Posterior vena cava (tissue), 2 donors: ENCODE data around the gene KCNK13. TPM values are rescaled to one million over a fixed set of nuclear protein-coding genes. Genes with fewer than 3 reads are reported as not detected.
A peak's percentile ranks its signal among the peaks of the same experiment; 100 is the strongest.
"Not testable (repeated sequence)": the region's sequence is repeated elsewhere in the genome, so short reads cannot be mapped to it uniquely, and the experiment has no call there.

Experiments
- DNase-seq: peaks from one replicate; pipeline ENCODE4 v3.0.0-alpha.2; 2020; ENCODE audit warnings: low spot score
- intact Hi-C, 2 donors: fragments of 100-400 bp; cut with DNase I; formaldehyde crosslinking; loops; one replicate each; pipeline versions ENCODE4 v1.14.1 to v1.14.2; 2022 to 2023
- total RNA-seq, 2 donors: library from RNA; stranded (reverse); fragmentation: NEBNext Ultra II Directional; extraction: Animal tissue kit (Norgen Biotek cat#: 25700); gene quantifications; one replicate each; pipeline ENCODE4 v1.2.1, GENCODE V29; 2021
- donor health status: DM: yes; HTN: yes; CAD: no.
- donor health status: DM: yes; HTN: yes; CAD: no.

KCNK13 gene
- total RNA-seq, 2 donors from 2014 or later = 0.56 to 1.1 TPM

GRCh38 chr14:90058876-90059458 is 2.8 kb upstream of the KCNK13 start:
- intact Hi-C loops = no loop called here
- no peak for DNase-seq

GRCh38 chr14:90060312-90060964 is 1.4 kb upstream of the KCNK13 start:
- intact Hi-C loops = no loop called here
- no peak for DNase-seq

GRCh38 chr14:90060965-90061684 is 669 bp upstream of the KCNK13 start:
- intact Hi-C loops = no loop called here
- DNase-seq = no peak

- DNase-seq = no peak
- intact Hi-C loops = no loop called here
Observed at GRCh38 chr14:90062127-90062794, 467 bp downstream of the KCNK13 start.

GRCh38 chr14:90062822-90063539 is 1.2 kb downstream of the KCNK13 start:
- no peak for DNase-seq
- intact Hi-C loops = no loop called here

GRCh38 chr14:90072350-90072749 is 10.6 kb downstream of the KCNK13 start:
- intact Hi-C loops = no loop called here
- DNase-seq = no peak

- DNase-seq = no peak
- intact Hi-C loops = no loop called here
Observed at GRCh38 chr14:90079576-90079975, 17.8 kb downstream of the KCNK13 start.

- peak; percentile 83 for DNase-seq
- intact Hi-C loops = no loop called here
Observed at GRCh38 chr14:90087433-90087832, 25.6 kb downstream of the KCNK13 start.

- intact Hi-C loops = no loop called here
- no peak for DNase-seq
Observed at GRCh38 chr14:90088176-90088575, 26.4 kb downstream of the KCNK13 start.

- DNase-seq, intact Hi-C loops: not testable (repeated sequence)
Observed at GRCh38 chr14:90089486-90089885, 27.7 kb downstream of the KCNK13 start.

- intact Hi-C loops = no loop called here
- no peak for DNase-seq
Observed at GRCh38 chr14:90091393-90091792, 29.6 kb downstream of the KCNK13 start.

- DNase-seq = no peak
- intact Hi-C loops = no loop called here
Observed at GRCh38 chr14:90093942-90094595, 32.3 kb downstream of the KCNK13 start.

- DNase-seq = no peak
- intact Hi-C loops = no loop called here
Observed at GRCh38 chr14:90095096-90095495, 33.3 kb downstream of the KCNK13 start.

GRCh38 chr14:90096566-90096965 is 34.8 kb downstream of the KCNK13 start:
- no peak for DNase-seq
- intact Hi-C loops = no loop called here

GRCh38 chr14:90103808-90104207 is 42.0 kb downstream of the KCNK13 start:
- DNase-seq = no peak
- intact Hi-C loops = no loop called here

GRCh38 chr14:90105756-90106155 is 44.0 kb downstream of the KCNK13 start:
- intact Hi-C loops = no loop called here
- no peak for DNase-seq

GRCh38 chr14:90107789-90108188 is 46.0 kb downstream of the KCNK13 start:
- DNase-seq = no peak
- intact Hi-C loops = no loop called here

- intact Hi-C loops = no loop called here
- DNase-seq = no peak
Observed at GRCh38 chr14:90109858-90110257, 48.1 kb downstream of the KCNK13 start.

- intact Hi-C loops = no loop called here
Observed at GRCh38 chr14:90111895-90112534, 50.2 kb downstream of the KCNK13 start.

More at GRCh38 chr14:90111895-90112534, 50.2 kb downstream of the KCNK13 start:
- no peak for DNase-seq
